Jurkat, Clone E6-1 (cell line): ENCODE data around the gene UPK2.
"Not testable (repeated sequence)": the region's sequence is repeated elsewhere in the genome, so short reads cannot be mapped to it uniquely, and the experiment has no call there.

Experiments
- DNase-seq: peaks from one replicate; pipeline ENCODE4 v3.0.0-alpha.2; 2011; ENCODE audit warnings: low read depth, low spot score
- H3K4me3 ChIP-seq: 2 replicates; pipeline ENCODE4 v1.5.1; 2011; ENCODE audit warnings: mild to moderate bottlenecking, low read length, control low read depth, moderate library complexity

The UPK2 gene

DNA sequence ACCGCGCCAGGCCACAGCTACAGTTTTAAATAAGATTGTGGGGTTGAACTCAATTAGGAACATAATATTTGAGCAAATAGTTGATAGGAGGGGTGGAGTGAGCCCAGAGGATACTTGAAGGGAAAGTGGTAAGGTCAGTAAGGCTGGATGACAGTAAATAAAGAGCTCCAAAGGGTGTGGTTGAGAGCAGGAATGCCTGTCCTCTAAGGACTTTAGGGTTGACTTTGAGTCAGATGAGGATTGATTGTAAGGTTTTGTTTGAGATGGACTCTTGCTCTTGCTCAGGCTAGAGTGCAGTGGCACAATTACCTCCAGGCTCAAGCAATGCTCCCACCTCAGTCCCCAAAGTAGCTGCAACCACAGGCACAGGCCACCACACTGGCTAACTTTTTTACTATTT is 17.9 kb downstream of the UPK2 start:
- no peak overlapping the region for H3K4me3 ChIP-seq
- no peak for DNase-seq

DNA sequence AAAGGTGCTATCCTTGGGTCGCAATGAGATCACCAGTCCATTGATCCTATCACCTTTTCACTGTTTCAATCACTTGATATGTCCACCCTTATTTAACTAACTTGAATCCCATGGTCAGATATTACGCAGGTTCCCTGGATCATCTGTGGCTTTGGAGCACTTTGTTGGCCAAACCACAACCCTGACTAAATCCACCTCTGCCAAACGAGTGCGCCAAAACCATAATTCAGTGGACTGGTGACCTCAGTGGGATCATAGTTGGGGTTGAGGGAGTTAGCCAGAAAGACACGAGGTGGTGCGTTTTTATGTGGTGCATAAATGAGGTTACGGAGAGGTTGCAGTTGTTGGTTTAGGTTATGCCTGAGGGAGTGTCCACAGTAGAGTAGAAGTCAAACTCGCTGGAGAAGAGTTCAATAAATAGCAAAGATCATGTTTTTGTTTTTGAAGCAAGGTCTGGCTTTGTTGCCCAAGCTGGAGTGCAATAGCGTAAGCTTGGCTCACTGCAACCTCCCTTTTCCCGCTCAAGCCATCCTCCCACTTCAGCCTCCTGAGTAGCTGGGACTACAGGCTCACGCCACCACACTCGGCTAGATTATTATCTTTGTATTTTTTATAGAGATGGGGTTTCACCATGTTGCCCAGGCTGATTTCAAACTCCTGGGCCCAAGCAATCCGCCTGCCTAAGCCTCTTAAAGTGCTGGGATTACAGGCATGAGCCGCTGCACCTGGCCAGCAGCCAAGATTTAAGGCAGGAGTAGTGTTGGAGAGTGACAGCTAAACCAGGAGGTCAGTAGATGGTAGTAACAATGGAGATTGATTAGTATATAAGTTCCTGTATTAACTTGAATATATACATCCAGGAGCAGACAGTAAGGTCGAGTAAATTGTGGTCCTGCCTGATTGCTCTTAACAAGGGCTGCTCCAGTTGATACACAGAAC is 19.9 kb downstream of the UPK2 start:
- no peak overlapping the region for H3K4me3 ChIP-seq
- no peak for DNase-seq

DNA sequence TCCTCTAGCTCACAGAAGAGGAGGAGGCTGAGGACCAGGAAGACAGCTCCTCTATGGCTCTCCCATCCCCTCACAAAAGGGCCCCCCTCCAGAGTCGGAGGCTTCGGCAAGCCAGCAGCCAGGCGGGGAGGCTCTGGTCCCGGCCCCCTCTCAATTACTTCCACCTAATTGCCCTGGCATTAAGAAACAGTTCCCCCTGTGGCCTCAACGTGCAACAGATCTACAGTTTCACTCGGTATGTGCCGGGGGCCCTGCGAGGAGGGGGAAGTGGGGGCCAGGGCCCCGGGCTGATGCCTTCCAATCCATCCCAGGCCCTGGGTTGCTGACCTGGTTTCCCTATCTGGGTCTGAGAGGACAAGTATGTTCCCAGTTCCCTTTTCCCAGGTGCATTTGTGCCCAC is 23.3 kb downstream of the UPK2 start:
- DNase-seq = no peak
- H3K4me3 ChIP-seq = no peak overlapping the region

DNA sequence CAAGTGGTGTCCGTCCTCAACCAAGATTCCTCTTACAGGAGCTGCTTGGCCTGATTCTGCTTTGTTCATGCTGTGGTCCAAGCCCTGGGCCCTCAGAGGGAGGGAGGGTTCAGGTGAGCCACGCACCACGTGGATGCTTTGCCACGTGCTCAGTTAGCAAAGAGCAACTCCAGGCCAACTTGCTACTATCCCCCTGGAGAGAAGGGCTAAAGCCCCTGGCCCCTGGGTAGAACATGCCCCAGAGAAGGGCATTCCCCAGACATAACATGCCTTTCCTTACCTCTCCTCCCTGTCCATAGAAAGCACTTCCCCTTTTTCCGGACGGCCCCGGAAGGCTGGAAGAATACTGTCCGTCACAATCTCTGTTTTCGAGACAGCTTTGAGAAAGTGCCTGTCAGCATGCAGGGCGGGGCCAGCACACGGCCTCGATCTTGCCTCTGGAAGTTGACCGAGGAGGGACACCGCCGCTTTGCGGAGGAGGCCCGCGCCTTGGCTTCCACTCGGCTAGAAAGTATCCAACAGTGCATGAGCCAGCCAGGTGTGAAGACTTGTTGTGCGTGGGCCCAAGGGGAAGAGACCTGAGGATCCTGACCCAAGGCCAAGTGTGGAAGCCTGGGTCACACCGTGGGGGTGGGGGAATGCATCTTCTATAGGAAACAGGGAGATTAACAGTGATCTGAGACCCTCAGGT is 24.2 kb downstream of the UPK2 start:
- no peak for DNase-seq
- H3K4me3 ChIP-seq = no peak overlapping the region

DNA sequence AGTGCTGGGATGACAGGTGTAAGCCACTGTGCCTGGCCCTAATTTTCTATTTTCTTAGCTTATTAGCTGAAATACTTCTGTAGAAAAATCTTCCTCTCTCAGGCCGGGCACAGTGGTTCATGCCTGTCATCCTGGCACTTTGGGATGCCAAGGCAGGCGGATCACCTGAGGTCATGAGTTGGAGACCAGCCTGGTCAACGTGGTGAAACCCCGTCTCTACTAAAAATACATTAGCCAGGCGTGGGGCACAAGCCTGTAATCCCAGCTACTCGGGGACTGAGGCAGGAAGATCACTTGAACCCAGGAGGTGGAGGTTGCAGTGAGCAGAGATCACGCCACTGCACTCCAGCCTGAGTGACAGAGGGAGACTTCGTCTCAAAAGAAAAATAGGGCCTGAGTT is 28.2 kb downstream of the UPK2 start:
- not testable (repeated sequence) for DNase-seq, H3K4me3 ChIP-seq

DNA sequence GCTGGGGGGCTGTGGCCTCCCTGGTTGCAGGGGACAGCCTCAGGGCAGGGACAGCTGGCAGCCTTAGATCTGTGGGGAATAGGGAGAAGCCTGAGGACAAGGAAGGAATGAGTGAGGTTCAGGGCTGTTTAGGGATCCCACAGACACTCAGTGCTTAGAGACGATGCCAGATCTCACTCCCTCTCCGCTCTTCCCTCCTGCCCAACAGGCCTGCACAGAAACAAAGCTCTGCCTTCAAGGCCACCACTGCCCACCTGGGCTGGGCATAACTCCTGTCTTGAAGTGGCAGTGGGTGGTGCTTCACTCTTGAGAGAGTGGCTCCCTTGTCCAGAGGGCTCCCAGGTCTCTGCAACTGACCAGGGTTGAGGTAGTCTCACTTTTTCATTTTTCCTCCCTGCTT is 28.7 kb downstream of the UPK2 start:
- H3K4me3 ChIP-seq = no peak overlapping the region
- DNase-seq = no peak

DNA sequence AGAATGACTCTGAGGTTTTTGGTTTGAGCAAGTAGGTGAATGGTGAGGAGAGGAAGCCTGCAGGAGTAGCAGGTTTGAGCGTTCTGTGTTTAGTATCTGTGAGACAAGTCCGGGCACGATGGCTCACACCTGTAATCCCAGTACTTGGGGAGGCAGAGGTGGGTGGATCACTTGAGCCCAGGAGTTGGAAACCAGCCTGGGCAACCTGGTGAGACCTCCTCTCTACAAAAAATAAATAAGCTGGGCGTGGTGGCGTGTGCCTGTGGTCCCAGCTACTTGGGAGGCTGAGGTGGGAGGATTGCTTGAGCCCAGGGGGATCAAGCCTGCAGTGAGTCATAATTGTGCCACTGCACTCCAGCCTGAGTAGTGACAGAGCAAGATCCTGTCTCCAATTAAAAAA is 32.2 kb downstream of the UPK2 start:
- DNase-seq = no peak
- H3K4me3 ChIP-seq = no peak overlapping the region

DNA sequence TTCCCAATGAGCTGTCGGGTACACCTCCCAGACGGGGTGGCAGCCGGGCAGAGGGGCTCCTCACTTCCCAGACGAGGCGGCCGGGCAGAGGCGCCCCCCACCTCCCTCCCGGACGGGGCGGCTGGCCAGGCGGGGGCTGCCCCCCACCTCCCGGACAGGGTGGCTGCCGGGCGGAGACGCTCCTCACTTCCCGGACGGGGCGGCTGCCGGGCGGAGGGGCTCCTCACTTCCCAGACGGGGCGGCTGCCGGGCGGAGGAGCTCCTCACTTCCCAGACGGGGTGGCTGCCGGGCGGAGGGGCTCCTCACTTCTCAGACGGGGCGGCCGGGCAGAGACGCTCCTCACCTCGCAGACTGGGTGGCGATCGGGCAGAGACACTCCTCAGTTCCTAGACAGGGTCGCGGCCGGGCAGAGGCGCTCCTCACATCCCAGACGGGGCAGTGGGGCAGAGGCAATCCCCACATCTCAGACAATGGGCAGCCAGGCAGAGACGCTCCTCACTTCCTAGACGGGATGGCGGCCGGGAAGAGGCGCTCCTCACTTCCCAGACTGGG is 35.5 kb downstream of the UPK2 start:
- not testable (repeated sequence) for DNase-seq, H3K4me3 ChIP-seq

DNA sequence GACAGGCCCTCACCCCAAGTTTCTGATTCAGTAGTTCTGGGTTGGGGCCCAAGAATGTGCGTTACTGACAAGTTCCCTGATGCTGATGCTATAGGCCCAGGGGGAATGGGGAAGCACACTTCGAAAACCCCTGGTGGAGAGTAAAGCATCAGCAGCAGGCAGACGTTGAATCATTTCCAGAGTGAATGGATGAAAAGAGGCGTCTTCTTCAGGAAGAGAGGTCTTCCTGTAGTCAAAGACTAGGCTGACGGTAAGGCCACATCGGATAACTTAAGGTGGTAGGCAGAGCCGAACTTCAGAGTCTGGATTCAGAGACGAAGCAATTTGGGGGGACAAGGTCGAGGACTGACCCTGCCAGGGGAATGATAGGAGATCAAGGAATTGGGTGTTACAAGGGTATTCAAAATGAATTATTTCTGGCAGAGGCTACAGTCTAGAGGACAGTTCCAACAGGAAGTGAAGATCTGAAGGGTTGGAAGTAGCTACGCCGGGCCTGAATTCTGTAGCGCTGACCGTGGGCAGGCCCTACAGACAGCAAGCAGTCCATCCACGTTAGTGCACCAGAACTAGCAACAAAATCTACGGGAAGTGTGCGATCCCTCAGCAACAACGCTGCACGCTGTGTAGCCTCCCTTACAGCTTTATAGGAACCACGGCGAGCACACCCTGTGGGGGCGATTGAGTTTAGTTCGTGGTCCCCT is 41.0 kb downstream of the UPK2 start:
- DNase-seq = peak; percentile 67

DNA sequence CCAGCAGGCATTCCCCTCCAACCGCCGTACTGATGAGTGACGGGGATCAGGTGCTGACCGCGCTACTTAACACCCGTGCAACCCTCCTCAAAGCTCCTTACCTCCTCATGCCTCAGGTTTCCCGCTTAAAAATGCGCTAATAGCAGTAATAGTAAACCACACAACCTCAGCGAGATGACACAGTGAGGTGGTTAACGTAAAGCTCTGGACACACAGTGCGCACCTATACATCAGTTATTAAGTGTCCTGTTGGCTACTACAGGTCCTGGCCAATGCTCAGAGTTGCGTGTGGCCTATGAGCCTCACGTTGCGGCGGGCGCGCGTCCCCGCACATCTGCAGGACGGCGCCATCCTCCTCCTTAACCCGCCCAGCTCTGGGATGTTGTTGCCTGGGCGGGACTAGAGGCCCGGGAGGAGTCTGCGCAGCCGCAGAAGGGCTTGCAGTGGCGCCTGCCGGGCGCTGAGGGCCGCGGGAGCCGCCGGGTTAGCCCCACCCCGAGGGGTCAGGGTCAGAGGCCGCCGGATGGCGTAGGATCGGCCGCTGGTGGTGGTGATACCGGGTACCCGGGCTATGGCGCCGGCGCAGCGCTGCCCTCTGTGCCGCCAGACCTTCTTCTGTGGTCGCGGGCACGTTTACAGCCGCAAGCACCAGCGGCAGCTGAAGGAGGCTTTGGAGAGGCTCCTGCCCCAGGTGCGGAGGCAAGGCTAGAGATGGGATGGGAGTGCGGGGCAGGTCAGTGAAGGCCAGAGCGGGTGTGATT is 41.7 kb downstream of the UPK2 start, which contains the start of gene CENATAC:
CENATAC (plus strand) TSS at position 512 of the 761 bp plus-strand sequence; CDS start at position 572, 60 bp downstream.
- peak within 1 kb of the TSS; percentile 100 for H3K4me3 ChIP-seq
- DNase-seq = peak; percentile 89

More for the DNA sequence above, 41.0 kb downstream of the UPK2 start:
- peak overlapping the region; percentile 100 for H3K4me3 ChIP-seq

DNA sequence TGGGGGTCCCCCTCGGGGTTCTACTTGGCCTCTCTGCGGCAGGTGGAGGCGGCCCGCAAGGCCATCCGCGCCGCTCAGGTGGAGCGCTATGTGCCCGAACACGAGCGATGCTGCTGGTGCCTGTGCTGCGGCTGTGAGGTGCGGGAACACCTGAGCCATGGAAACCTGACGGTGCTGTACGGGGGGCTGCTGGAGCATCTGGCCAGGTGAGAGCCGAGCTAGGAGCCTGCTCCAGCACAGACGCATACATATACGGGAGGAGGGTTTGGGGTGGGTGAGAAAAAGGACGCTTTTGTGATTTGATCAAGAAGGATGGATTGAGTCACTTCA is 42.3 kb downstream of the UPK2 start:
- H3K4me3 ChIP-seq = peak overlapping the region; percentile 100
- DNase-seq = no peak

DNA sequence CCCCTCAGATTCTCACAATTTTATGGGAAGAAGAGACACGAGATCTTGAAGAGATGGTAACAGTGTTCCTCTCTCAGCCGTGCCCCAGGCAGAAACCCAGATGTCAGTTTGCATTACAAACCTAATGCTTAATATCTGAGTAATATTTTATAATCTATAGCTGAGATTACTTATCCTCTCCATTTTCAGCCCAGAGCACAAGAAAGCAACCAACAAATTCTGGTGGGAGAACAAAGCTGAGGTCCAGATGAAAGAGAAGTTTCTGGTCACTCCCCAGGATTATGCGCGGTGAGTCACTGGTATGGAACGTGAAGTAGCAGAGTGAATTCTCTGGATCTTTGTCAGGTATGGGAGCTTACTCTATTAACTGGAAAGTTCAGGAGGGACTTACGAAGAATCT is 42.7 kb downstream of the UPK2 start:
- H3K4me3 ChIP-seq = peak overlapping the region; percentile 100
- no peak for DNase-seq

DNA sequence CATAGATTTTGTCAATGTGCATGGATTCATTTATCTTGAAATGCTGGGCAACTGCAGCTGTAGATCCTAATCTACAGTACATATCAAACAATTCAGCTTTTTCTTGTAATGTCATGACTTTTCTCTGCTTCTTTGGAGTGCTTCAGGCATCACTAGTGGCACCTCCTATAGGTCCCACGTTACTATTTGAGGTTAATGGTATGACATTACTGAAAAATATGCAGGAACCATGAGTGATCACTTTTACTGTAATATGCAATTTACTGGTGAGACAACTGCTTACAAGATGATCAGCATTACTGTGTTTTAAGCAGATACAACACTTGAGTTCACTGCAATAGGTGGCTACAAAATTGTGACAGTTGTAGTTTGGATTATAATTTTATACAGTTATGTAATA is 44.8 kb downstream of the UPK2 start:
- DNase-seq = no peak
- H3K4me3 ChIP-seq = no peak overlapping the region

DNA sequence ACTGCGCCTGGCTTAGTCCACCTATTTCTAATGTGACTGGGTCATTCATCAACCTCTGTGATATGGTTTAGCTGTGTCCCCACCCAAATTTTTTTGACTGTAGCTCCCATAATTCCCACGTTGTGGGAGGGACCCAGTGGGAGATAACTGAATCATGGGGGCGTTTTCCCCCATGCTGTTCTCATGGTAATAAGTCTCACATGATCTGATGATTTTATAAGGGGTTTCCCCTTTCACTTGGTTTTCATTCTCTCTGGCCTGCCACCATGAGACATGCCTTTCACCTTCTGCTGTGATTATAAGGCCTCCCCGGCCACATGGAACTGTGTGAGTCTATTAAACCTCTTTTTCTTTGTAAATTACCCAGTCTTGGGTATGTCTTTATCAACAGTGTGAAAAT is 50.6 kb downstream of the UPK2 start:
- DNase-seq = no peak
- no peak overlapping the region for H3K4me3 ChIP-seq
